Sigmoid colon (tissue), 7 donors: ENCODE data around the gene NPAS1. TPM values are rescaled to one million over a fixed set of nuclear protein-coding genes. Genes with fewer than 3 reads are reported as not detected.
A peak's percentile ranks its signal among the peaks of the same experiment; 100 is the strongest.
"Not testable (repeated sequence)": the region's sequence is repeated elsewhere in the genome, so short reads cannot be mapped to it uniquely, and the experiment has no call there.

Experiments used
- DNase-seq: peaks from one replicate; pipeline ENCODE4 v3.0.0-alpha.2; 2019
- H3K27ac ChIP-seq, 4 donors: fragments of 200-600 bp; sonication (generic); one replicate each; pipeline ENCODE4 v1.5.1; 2016 to 2019; ENCODE audit warnings: mild to moderate bottlenecking in 1 of 4
- H3K27me3 ChIP-seq, 3 donors: fragments of 200-600 bp; sonication (generic); one replicate each; pipeline ENCODE4 v1.5.1; 2019; ENCODE audit warnings: mild to moderate bottlenecking in 1 of 3
- H3K36me3 ChIP-seq, 4 donors: fragments of 200-600 bp; sonication (generic); one replicate each; pipeline ENCODE4 v1.5.1; 2016 to 2019
- H3K4me1 ChIP-seq, 4 donors: fragments of 200-600 bp; sonication (generic); one replicate each; pipeline ENCODE4 v1.5.1; 2017 to 2019
- H3K4me3 ChIP-seq, 4 donors: fragments of 200-600 bp; sonication (generic); one replicate each; pipeline ENCODE4 v1.5.1; 2017 to 2019; ENCODE audit warnings: mild to moderate bottlenecking in 2 of 4, moderate library complexity in 1 of 4
- H3K9me3 ChIP-seq, 4 donors: fragments of 200-600 bp in 3 of 4; sonication (generic) in 3 of 4; one replicate each; pipeline versions ENCODE4 v1.5.1 to v1.6.1; 2013 to 2019
- EP300 ChIP-seq, 4 donors: sonication (generic); formaldehyde crosslinking; IDR thresholded peaks; one replicate each; pipeline ENCODE4 v1.6.1; 2017; ENCODE audit warnings: antibody characterized with exemption in 4 of 4
- POLR2A ChIP-seq, 2 donors: fragments of 450-650 bp; IDR thresholded peaks; one replicate each; pipeline ENCODE4 v1.6.1; 2016; ENCODE audit warnings: antibody characterized with exemption in 2 of 2, mild to moderate bottlenecking in 2 of 2, moderate library complexity in 2 of 2
- POLR2AphosphoS5 ChIP-seq, 4 donors: sonication (generic); formaldehyde crosslinking; IDR thresholded peaks; one replicate each; pipeline ENCODE4 v1.6.1; 2017; ENCODE audit warnings: antibody characterized with exemption in 4 of 4
- WGBS, 2 donors: extraction: QIAGEN DNeasy Blood & Tissue Kit; methylation state at CpG; one replicate each; pipeline ENCODE4 v1.1.7; 2013; 5-methylcytosine and 5-hydroxymethylcytosine counted together
- intact Hi-C: fragments of 100-400 bp; cut with DNase I; formaldehyde crosslinking; loops from one replicate; pipeline ENCODE4 v1.15.1; 2023
- polyA plus RNA-seq, 3 donors: library from polyadenylated mRNA; stranded (reverse); fragments of 200-250 nt; gene quantifications; one replicate each; pipeline ENCODE4 v1.2.3, GENCODE V29; 2013
- total RNA-seq, 4 donors: library from RNA; depleted of rRNA; stranded (reverse); fragments of >200 nt; gene quantifications; one replicate each; pipeline ENCODE4 v1.1.0, GENCODE V29; 2016
- TF ChIP-seq, protein P1 (sequence below), 4 experiments: fragments of 450-650 bp in 3 of 4; fragments of 200-600 bp in 1 of 4; IDR thresholded peaks; one replicate each; pipeline ENCODE4 v1.5.1; 2016 to 2019; ENCODE audit warnings: antibody characterized with exemption in 4 of 4, mild to moderate bottlenecking in 3 of 4, moderate library complexity in 2 of 4
- donor health status: healthy with polysubstance abuse.
- donor health status: Bipolar disorder and iron deficiency.
- donor health status: healthy.

Gene NPAS1
- total and polyA plus RNA-seq, 7 donors: 0.28 to 1.4 (median 0.85) TPM; not detected in 3

GRCh38 chr19:47045867-47046470 lies 26.3 kb downstream of the NPAS1 start:
- Histone ChIP-seq H3K9me3 (no peaks in the 10 kb centered on the region), H3K36me3 (peaks cover 0 to 6% (median 0%) of the 10 kb centered on the region in 4 donors), H3K27ac (no peak overlapping the region), H3K4me1 (peaks cover 0 to 13% (median 3%) of the 10 kb centered on the region in 4 donors), H3K27me3 (no peaks in the 10 kb centered on the region), H3K4me3 (no peak overlapping the region)
- no peak for TF ChIP-seq POLR2A (IDR thresholded peaks at IDR 0.05)
- no peak for TF ChIP-seq POLR2AphosphoS5 (IDR thresholded peaks at IDR 0.05)
- TF ChIP-seq, protein P1, sequence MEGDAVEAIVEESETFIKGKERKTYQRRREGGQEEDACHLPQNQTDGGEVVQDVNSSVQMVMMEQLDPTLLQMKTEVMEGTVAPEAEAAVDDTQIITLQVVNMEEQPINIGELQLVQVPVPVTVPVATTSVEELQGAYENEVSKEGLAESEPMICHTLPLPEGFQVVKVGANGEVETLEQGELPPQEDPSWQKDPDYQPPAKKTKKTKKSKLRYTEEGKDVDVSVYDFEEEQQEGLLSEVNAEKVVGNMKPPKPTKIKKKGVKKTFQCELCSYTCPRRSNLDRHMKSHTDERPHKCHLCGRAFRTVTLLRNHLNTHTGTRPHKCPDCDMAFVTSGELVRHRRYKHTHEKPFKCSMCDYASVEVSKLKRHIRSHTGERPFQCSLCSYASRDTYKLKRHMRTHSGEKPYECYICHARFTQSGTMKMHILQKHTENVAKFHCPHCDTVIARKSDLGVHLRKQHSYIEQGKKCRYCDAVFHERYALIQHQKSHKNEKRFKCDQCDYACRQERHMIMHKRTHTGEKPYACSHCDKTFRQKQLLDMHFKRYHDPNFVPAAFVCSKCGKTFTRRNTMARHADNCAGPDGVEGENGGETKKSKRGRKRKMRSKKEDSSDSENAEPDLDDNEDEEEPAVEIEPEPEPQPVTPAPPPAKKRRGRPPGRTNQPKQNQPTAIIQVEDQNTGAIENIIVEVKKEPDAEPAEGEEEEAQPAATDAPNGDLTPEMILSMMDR (IDR thresholded peaks at IDR 0.05): no peak
- no peak for TF ChIP-seq EP300 (IDR thresholded peaks at IDR 0.05)
- intact Hi-C loops: loop anchor here (10.0 kb wide), 1 partner anchor 199 kb away; no protein-coding TSS in a partner anchor
- DNase-seq: no peak
- 92 to 95% methylated on average over 45 of the region's 45 CpGs for WGBS, 2 donors

DNA sequence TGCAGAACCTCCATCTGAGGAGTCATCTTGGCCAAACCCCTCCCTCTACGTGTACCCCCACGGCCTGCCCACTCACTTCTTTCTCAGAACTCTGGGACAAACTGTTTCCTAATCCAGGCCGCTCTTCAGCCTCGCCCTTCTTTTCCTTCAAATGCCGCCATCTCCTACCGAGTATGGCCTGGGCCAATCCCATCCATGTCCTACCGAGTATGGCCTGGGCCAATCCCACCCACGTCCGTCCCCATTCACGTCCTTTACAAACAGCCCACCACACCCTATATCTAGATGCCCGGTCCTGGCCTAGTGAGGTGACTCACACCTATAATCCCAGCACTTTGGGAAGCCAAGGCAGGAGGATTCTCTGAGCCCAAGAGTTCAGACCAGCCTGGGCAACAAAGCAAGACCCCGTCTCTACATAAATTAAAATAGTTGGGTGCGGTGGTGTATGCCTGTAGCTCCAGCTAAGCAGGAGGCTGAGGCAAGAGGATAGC lies 27.7 kb downstream of the NPAS1 start:
- H3K27ac ChIP-seq: peak overlapping the region; percentile 87 to 96 (median 91)
- H3K36me3 ChIP-seq: peaks cover 0 to 6% (median 0%) of the 10 kb centered on the region in 4 donors
- H3K27me3 ChIP-seq: no peaks in the 10 kb centered on the region
- intact Hi-C loops: loop anchor here (10.0 kb wide), 1 partner anchor 197 kb away; no protein-coding TSS in a partner anchor
- no peaks in the 10 kb centered on the region for H3K9me3 ChIP-seq
- H3K4me1 ChIP-seq: peaks cover 0 to 13% (median 3%) of the 10 kb centered on the region in 4 donors
- no peak for TF ChIP-seq POLR2A (IDR thresholded peaks at IDR 0.05)
- TF ChIP-seq POLR2AphosphoS5 (IDR thresholded peaks at IDR 0.05): no peak
- no peak for TF ChIP-seq EP300 (IDR thresholded peaks at IDR 0.05)
- H3K4me3 ChIP-seq: peak overlapping the region; percentile 91 to 97 (median 96)
- WGBS, 2 donors: 85 to 89% methylated on average over 13 of the region's 13 CpGs
- no peak for DNase-seq

DNA sequence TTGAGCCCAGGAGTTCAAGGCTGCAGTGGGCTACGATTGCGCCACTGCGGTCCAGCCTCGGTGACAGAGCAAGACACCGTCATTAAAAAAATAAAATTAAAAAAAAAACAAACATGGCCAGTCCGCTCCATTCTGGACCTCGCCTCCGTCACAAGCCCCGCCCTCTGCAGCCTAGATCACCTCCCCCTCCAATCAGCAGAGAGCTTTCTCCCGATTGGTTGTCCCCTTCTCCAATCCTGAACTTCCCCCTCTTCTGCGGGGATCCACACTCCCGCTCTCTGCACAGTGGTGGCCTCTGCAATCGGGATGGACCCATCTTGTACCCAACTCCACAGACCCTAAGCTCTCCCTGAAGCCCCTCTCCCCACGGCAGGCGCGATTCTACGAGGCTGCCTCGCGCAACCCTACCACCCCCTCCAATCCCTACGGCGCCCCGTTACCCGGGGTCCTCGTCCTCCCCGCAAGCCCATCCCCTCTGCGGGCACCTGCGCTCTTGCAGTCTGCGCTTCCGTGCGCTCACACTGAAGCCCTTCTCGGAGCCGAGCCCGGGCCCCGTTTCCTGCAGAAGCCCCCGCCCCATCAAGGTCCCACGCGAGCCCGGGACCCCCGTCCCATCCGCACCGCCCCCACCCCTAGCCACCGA lies 28.2 kb downstream of the NPAS1 start:
- WGBS, 2 donors: 3 to 5% methylated on average over 42 of the region's 42 CpGs
- Histone ChIP-seq H3K4me1 (peaks cover 0 to 13% (median 3%) of the 10 kb centered on the region in 4 donors), H3K27ac (peak overlapping the region; percentile 87 to 96 (median 91)), H3K36me3 (peaks cover 0 to 6% (median 0%) of the 10 kb centered on the region in 4 donors), H3K27me3 (no peaks in the 10 kb centered on the region), H3K4me3 (peak overlapping the region; percentile 91 to 97 (median 96)), H3K9me3 (no peaks in the 10 kb centered on the region)
- peak; percentile 93 for DNase-seq
- no peak for TF ChIP-seq EP300 (IDR thresholded peaks at IDR 0.05)
- TF ChIP-seq, protein P1 (IDR thresholded peaks at IDR 0.05): no peak
- TF ChIP-seq POLR2AphosphoS5 (IDR thresholded peaks at IDR 0.05): peak; percentile 42 to 79 (median 64)
- TF ChIP-seq POLR2A (IDR thresholded peaks at IDR 0.05): peak in 1 of 2 donors; percentile 10
- intact Hi-C loops: loop anchor here (10.0 kb wide), 1 partner anchor 197 kb away; no protein-coding TSS in a partner anchor

- Histone ChIP-seq H3K27ac (peak overlapping the region in 2 of 4 donors; percentile 16 to 27), H3K4me3 (peak overlapping the region in 2 of 4 donors; percentile 28 to 91), H3K9me3 (no peaks in the 10 kb centered on the region), H3K4me1 (peaks cover 0 to 13% (median 3%) of the 10 kb centered on the region in 4 donors), H3K27me3 (no peaks in the 10 kb centered on the region), H3K36me3 (peaks cover 0 to 6% (median 0%) of the 10 kb centered on the region in 4 donors)
- no peak for TF ChIP-seq EP300 (IDR thresholded peaks at IDR 0.05)
- TF ChIP-seq POLR2AphosphoS5 (IDR thresholded peaks at IDR 0.05): no peak
- no peak for TF ChIP-seq POLR2A (IDR thresholded peaks at IDR 0.05)
- TF ChIP-seq, protein P1 (IDR thresholded peaks at IDR 0.05): no peak
- intact Hi-C loops: loop anchor here (10.0 kb wide), 1 partner anchor 195 kb away; no protein-coding TSS in a partner anchor
- WGBS, 2 donors: 51 to 58% methylated on average over 9 of the region's 9 CpGs
- no peak for DNase-seq
Observed at GRCh38 chr19:47049307-47049700, 29.7 kb downstream of the NPAS1 start.

- WGBS, 2 donors: 83% methylated on average over 3 of the region's 3 CpGs
- H3K27ac ChIP-seq, H3K27me3 ChIP-seq, H3K4me3 ChIP-seq, H3K9me3 ChIP-seq, H3K36me3 ChIP-seq, intact Hi-C loops, DNase-seq: not testable (repeated sequence)
- H3K4me1 ChIP-seq: peaks cover 0 to 13% (median 3%) of the 10 kb centered on the region in 4 donors
Observed at GRCh38 chr19:47050562-47050961, 30.9 kb downstream of the NPAS1 start.
